Activated CD4-positive, alpha-beta T cell treated with anti-CD3 and anti-CD28 coated beads for 1 hour (primary cell): ENCODE results near the gene XPA.

Experiments
- DNase-seq: peaks from one replicate; pipeline ENCODE4 v3.0.0-alpha.2; 2020

The XPA gene

GRCh38 chr9:97647996-97648395 is 49.1 kb downstream of the XPA start:
- no peak for DNase-seq

GRCh38 chr9:97645720-97646119 is 51.4 kb downstream of the XPA start:
- DNase-seq, result no peak

- no peak for DNase-seq
Observed at GRCh38 chr9:97640325-97640724, 56.8 kb downstream of the XPA start.

- DNase-seq, result no peak
Observed at GRCh38 chr9:97638666-97639065, 58.5 kb downstream of the XPA start.

GRCh38 chr9:97636903-97637302 is 60.2 kb downstream of the XPA start:
- DNase-seq, result no peak

- no peak for DNase-seq
Observed at GRCh38 chr9:97635026-97635425, 62.1 kb downstream of the XPA start.

GRCh38 chr9:97633859-97634490 is 63.2 kb downstream of the XPA start:
- DNase-seq, result no peak

- peak; percentile 93 for DNase-seq
Observed at GRCh38 chr9:97632985-97633858, 63.9 kb downstream of the XPA start, which contains the start of the genes NCBP1 and TSTD2. Gene NCBP1 (plus strand): TSS chr9:97633821. CDS start chr9:97633882, 61 bp downstream. Gene TSTD2 (minus strand): TSS chr9:97633368. CDS start chr9:97627562, 5,806 bp downstream.

- no peak for DNase-seq
Observed at GRCh38 chr9:97632248-97632984, 64.7 kb downstream of the XPA start.

GRCh38 chr9:97630591-97630990 is 66.5 kb downstream of the XPA start:
- DNase-seq, result no peak

GRCh38 chr9:97629156-97629555 is 68.0 kb downstream of the XPA start:
- no peak for DNase-seq

- DNase-seq, result no peak
Observed at GRCh38 chr9:97628668-97629067, 68.5 kb downstream of the XPA start.

GRCh38 chr9:97627624-97628023 is 69.5 kb downstream of the XPA start:
- DNase-seq, result no peak

- no peak for DNase-seq
Observed at GRCh38 chr9:97625620-97626019, 71.5 kb downstream of the XPA start.
